Omental fat pad (tissue), 4 donors: ENCODE data around the gene HIVEP2. TPM values are rescaled to one million over a fixed set of nuclear protein-coding genes. Genes with fewer than 3 reads are reported as not detected.

Experiments used
- ATAC-seq: fragments of 150-250 bp; one replicate; pipeline ENCODE4 v1.9.1; 2016; ENCODE audit warnings: mild to moderate bottlenecking, moderate library complexity; ENCODE audit not compliant: low FRiP score
- DNase-seq: peaks from one replicate; pipeline ENCODE4 v3.0.0-alpha.2; 2019; ENCODE audit warnings: low spot score
- total RNA-seq, 4 donors: library from RNA; depleted of rRNA; stranded (reverse); fragments of >200 nt; gene quantifications; one replicate each; pipeline ENCODE4 v1.1.0, GENCODE V29; 2016
- TF ChIP-seq, protein P1 (sequence below), 3 donors: fragments of 450-650 bp; IDR thresholded peaks; one replicate each; pipeline ENCODE4 v1.5.1; 2016 to 2017; ENCODE audit warnings: antibody characterized with exemption in 3 of 3, mild to moderate bottlenecking in 3 of 3, moderate library complexity in 2 of 3

Gene HIVEP2
- total RNA-seq, 4 donors from 2014 or later = 14.9 to 47.3 (median 26.9) TPM

DNA sequence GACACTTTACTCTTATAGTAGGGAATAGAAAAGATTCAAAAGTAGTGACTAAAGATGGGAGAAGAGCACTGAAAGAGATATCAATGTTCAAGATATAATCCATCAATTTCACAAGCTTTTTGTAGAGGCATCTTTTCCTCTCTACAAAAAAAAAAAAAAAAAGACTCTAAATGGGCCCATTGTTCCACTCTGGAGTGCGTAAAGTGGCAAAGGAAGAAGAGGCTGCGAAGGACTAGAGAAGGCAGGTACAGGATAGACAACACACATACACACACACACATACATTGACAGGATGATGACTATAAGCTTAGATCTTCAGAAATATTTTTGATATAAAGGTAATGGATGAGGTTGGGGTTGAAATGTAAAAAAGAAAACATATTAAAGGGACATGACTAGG, 157.6 kb downstream of the HIVEP2 start:
- DNase-seq (no peak), ATAC-seq (no peak)
- TF ChIP-seq, protein P1, sequence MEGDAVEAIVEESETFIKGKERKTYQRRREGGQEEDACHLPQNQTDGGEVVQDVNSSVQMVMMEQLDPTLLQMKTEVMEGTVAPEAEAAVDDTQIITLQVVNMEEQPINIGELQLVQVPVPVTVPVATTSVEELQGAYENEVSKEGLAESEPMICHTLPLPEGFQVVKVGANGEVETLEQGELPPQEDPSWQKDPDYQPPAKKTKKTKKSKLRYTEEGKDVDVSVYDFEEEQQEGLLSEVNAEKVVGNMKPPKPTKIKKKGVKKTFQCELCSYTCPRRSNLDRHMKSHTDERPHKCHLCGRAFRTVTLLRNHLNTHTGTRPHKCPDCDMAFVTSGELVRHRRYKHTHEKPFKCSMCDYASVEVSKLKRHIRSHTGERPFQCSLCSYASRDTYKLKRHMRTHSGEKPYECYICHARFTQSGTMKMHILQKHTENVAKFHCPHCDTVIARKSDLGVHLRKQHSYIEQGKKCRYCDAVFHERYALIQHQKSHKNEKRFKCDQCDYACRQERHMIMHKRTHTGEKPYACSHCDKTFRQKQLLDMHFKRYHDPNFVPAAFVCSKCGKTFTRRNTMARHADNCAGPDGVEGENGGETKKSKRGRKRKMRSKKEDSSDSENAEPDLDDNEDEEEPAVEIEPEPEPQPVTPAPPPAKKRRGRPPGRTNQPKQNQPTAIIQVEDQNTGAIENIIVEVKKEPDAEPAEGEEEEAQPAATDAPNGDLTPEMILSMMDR (IDR thresholded peaks at IDR 0.05) = no peak

DNA sequence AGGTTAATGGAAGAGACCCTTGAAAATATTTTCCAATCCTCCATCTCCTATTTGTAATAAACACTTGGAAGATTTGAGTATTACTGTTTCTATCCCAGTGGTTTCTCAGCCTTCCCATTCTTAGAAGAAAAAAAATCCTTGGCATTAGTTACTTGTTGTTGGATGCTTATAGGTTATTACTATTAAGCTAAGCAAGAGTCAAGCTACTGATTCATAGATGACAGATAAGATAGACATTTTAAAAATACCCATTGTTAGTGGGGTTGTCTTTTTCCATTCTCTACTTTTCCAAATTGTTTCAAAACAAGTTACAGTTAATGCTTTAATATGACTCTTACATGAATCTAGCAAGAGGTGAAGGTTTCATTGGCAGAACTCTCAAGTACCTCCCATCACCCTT, 158.5 kb downstream of the HIVEP2 start:
- TF ChIP-seq, protein P1 (IDR thresholded peaks at IDR 0.05) = no peak
- DNase-seq = no peak
- ATAC-seq = no peak

DNA sequence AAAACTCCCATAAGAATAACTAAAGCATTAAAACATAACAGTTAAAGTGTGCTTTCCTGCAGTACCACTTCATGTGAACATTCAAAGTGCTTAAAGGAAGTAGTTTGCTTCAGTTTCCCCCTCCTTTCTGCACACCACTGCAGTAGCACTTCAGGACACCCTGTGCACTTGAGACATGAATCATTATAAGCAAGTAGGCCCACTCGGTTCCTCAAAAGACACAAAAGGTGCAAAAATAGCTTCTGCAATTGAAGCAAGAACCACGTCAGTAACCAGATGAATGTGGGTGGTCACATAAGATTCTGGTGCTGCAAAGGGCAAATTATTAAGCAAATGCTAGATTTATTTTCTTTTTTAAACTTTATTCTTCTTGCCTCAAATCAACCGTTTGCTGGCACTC, 160.6 kb downstream of the HIVEP2 start:
- no peak for ATAC-seq
- DNase-seq = no peak

DNA sequence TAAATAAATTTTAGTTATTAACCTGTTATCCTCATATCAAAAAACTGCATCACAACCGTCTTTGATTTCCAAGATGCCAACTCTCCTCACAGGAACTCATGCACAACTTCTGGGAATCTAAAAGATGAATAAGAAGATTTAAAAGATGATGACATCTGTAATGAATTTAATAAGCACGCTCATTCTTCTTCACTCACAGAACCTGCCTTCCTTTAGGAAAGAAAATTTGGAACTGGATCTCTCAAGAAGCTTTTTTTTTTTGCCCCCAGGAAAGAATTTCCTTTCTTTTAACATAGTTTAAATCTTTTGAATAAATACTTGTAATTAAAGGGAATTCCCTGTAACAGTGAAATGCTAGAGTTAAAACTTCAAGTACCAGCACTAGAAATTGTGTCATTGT, 161.5 kb downstream of the HIVEP2 start:
- no peak for ATAC-seq
- TF ChIP-seq, protein P1 (IDR thresholded peaks at IDR 0.05) = no peak
- no peak for DNase-seq

More for the DNA sequence above, 160.6 kb downstream of the HIVEP2 start:
- TF ChIP-seq, protein P1 (IDR thresholded peaks at IDR 0.05) = no peak

DNA sequence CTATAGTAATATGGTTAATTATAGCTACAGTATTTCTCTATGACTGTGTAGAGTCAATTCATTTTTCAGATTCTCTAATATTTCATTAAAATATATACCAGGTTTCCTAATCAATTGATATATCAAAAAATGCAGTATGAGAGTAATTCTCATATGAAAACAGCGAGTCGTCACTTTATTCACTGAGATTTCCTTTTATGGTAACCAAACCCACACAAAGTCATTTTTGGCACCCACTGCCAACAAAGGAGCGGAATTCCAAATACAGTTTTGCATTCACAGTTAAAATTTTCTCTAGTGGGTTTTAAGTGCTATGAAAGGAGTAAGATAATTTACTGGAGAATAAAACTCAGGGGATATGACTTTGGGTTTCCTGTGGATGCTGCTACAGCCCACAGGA, 163.8 kb downstream of the HIVEP2 start:
- TF ChIP-seq, protein P1 (IDR thresholded peaks at IDR 0.05) = no peak
- no peak for ATAC-seq
- no peak for DNase-seq

DNA sequence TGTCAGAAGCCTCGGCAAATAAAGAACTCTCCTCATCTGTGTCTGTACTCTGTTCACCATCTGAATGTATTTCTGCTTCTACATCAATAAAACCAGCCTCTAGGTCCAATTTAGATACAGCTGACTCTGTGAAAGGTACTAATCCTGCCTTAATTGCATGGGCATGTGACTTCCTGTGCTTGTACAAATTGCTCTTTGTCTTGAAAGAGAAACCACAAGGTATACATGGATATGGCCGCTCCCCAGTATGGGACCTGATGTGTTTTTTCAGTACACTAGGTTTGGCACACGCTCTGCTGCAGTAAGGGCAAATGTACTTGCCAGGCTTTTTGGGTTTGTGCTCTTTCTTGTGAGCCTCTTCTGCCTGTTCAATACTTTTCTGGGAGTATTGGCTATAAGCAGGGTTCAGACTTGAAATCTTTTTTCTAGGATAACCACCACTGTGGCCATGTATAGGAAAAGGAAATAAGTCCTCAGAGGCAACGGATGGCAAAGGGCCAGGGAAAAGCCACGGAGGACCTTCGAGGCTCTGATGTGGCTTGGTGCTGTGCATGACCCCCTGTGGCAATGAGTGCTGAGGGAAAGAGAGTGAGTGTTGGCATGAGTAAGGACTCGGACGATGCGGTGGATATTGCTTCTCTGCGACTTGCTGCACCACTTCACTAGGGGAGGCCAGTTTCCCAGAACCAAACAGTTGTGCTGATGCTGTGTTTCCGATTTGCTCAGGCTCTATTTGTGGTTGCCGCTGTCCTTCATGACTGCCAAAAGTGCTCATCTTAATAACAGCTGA, 170.9 kb downstream of the HIVEP2 start:
- DNase-seq (no peak), ATAC-seq (no peak)
- TF ChIP-seq, protein P1 (IDR thresholded peaks at IDR 0.05) = no peak

DNA sequence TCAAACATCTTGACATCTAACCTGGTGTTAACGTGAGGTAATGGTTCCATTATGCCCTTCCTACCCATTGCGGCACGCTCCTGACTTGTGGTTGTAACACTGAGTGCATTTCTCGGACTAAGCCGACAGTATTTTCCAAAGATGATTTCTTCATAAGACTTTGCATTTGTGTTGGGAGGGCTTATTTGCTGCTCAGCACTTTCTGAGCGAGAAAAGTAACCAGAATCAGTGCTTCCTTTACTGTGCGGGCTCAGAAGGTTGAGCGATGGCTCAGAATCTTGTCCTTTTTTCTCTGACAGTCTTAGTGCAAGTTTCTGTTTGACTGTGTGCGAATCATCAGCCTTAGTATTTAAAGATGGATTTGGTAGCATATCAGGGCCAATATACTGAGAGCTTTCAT, 171.7 kb downstream of the HIVEP2 start:
- ATAC-seq (no peak), DNase-seq (no peak)
- TF ChIP-seq, protein P1 (IDR thresholded peaks at IDR 0.05) = no peak
